Measurements from ENCODE around the gene LRRK1.

The LRRK1 gene

GRCh38 chr15:100988857-100989256, 69.7 kb downstream of the LRRK1 start:
- no peaks in the 10 kb centered on the region for H3K36me3 ChIP-seq (ENCODE audit: control insufficient read depth in 1 of 2, insufficient read depth in 2 of 2, low read length in 2 of 2)
- H4K91ac ChIP-seq (ENCODE audit: low read depth, low read length): no peak overlapping the region
- H3K9me3 ChIP-seq (ENCODE audit: insufficient read depth, low read depth, low read length): no peaks in the 10 kb centered on the region
- H3K23ac ChIP-seq (ENCODE audit: low read length): no peak overlapping the region
- no peak overlapping the region for H3K18ac ChIP-seq (ENCODE audit: low read length)
- H2BK120ac ChIP-seq (ENCODE audit: insufficient read depth, low read length, poor library complexity): no peak overlapping the region
- H3K14ac ChIP-seq (ENCODE audit: low read length): no peak overlapping the region
- H4K12ac ChIP-seq (ENCODE audit: low read depth, low read length): no peak overlapping the region
- no peak for DNase-seq
- H2BK5ac ChIP-seq (ENCODE audit: low read depth, low read length, poor library complexity): no peak overlapping the region
- H3K79me1 ChIP-seq (ENCODE audit: low read length): no peaks in the 10 kb centered on the region
- H3K4me3 ChIP-seq (ENCODE audit: low read depth, low read length): no peak overlapping the region
- H3K4me1 ChIP-seq (ENCODE audit: control insufficient read depth in 1 of 2, insufficient read depth in 2 of 2, low read length in 2 of 2): no peaks in the 10 kb centered on the region
- no peak overlapping the region for H3K4me2 ChIP-seq (ENCODE audit: low read length)
- H2AFZ ChIP-seq (ENCODE audit: insufficient read depth, low read length, poor library complexity): no peak overlapping the region
- H2BK12ac ChIP-seq (ENCODE audit: low read length): no peak overlapping the region
- H3K9ac ChIP-seq (ENCODE audit: low read length): no peak overlapping the region
- WGBS (ENCODE audit: extremely low coverage, insufficient coverage, insufficient read length): no CpG with 5 or more reads among the region's 3 CpGs
- H2AK5ac ChIP-seq (ENCODE audit: low read length): no peak overlapping the region
- H3K4ac ChIP-seq (ENCODE audit: low read depth, low read length): no peak overlapping the region
- H3K27ac ChIP-seq (ENCODE audit: low read depth, low read length): no peak overlapping the region
- H3K27me3 ChIP-seq (ENCODE audit: insufficient read depth, low read length): no peaks in the 10 kb centered on the region
- no peak overlapping the region for H4K8ac ChIP-seq (ENCODE audit: low read depth, low read length)
- no peaks in the 10 kb centered on the region for H3K79me2 ChIP-seq (ENCODE audit: control insufficient read depth, insufficient read depth, low read length, poor library complexity)

DNA sequence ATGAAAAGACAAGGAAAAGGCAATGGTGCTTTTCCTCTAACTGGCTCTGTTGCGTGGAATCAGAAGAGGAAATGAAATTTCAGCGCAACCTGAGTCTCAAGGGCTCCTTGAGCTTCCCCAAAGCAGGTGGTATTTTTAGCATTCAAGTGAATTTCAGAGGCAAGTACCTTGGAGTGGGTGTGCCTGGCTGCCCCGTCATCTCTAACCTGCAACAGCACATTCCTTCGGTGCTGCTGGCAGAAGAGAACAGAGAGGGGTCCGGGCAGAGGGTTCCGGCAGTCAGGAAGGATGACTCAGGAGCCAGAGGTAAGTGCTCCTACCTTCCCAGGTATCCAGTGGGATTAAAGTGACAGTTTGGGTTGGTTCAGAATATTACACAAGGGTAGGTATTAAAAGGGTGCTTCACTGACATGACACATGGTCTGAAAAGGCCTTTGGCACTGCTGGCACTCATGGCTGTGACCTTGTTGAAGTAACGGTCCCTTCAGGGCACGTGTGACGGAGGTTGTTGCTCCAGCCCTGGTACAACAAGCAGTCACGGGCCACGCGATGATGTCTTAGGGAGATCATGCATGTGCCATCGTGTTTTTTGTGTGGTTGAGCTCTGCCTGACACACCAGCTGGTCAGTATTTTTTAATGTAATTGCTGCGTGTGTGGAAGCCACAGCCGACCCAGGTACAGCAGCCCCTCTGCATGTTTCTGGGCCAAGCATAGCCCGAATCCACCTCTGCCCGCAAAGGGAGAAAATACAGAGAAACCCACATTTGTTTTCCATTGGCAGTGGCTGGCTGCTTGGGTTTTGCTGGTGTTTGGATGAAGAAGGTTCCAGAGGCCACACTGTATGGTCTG, 75.7 kb downstream of the LRRK1 start:
- Histone ChIP-seq H4K8ac (ENCODE audit: low read depth, low read length) (no peak overlapping the region), H3K27me3 (ENCODE audit: insufficient read depth, low read length) (no peaks in the 10 kb centered on the region), H3K23ac (ENCODE audit: low read length) (no peak overlapping the region), H3K9me3 (ENCODE audit: insufficient read depth, low read depth, low read length) (peaks cover 2% of the 10 kb centered on the region), H3K4me1 (ENCODE audit: control insufficient read depth in 1 of 2, insufficient read depth in 2 of 2, low read length in 2 of 2) (no peaks in the 10 kb centered on the region), H4K91ac (ENCODE audit: low read depth, low read length) (no peak overlapping the region), H3K9ac (ENCODE audit: low read length) (no peak overlapping the region), H3K27ac (ENCODE audit: low read depth, low read length) (no peak overlapping the region), H2AK5ac (ENCODE audit: low read length) (no peak overlapping the region), H3K4me3 (ENCODE audit: low read depth, low read length) (no peak overlapping the region), H3K36me3 (ENCODE audit: control insufficient read depth in 1 of 2, insufficient read depth in 2 of 2, low read length in 2 of 2) (no peaks in the 10 kb centered on the region), H3K79me1 (ENCODE audit: low read length) (no peaks in the 10 kb centered on the region), H3K18ac (ENCODE audit: low read length) (no peak overlapping the region), H3K4me2 (ENCODE audit: low read length) (no peak overlapping the region), H2BK5ac (ENCODE audit: low read depth, low read length, poor library complexity) (no peak overlapping the region), H3K79me2 (ENCODE audit: control insufficient read depth, insufficient read depth, low read length, poor library complexity) (no peaks in the 10 kb centered on the region), H2AFZ (ENCODE audit: insufficient read depth, low read length, poor library complexity) (no peak overlapping the region), H3K14ac (ENCODE audit: low read length) (no peak overlapping the region), H2BK12ac (ENCODE audit: low read length) (no peak overlapping the region), H2BK120ac (ENCODE audit: insufficient read depth, low read length, poor library complexity) (no peak overlapping the region), H4K12ac (ENCODE audit: low read depth, low read length) (no peak overlapping the region), H3K4ac (ENCODE audit: low read depth, low read length) (no peak overlapping the region)
- peak; percentile 70 to 72 for DNase-seq
- WGBS (ENCODE audit: extremely low coverage, insufficient coverage, insufficient read length): no CpG with 5 or more reads among the region's 17 CpGs

GRCh38 chr15:100995471-100996430, 76.6 kb downstream of the LRRK1 start:
- Histone ChIP-seq H4K91ac (ENCODE audit: low read depth, low read length) (no peak overlapping the region), H3K36me3 (ENCODE audit: control insufficient read depth in 1 of 2, insufficient read depth in 2 of 2, low read length in 2 of 2) (no peaks in the 10 kb centered on the region), H4K8ac (ENCODE audit: low read depth, low read length) (no peak overlapping the region), H3K27ac (ENCODE audit: low read depth, low read length) (no peak overlapping the region), H2BK5ac (ENCODE audit: low read depth, low read length, poor library complexity) (no peak overlapping the region), H3K9me3 (ENCODE audit: insufficient read depth, low read depth, low read length) (peaks cover 2% of the 10 kb centered on the region), H3K23ac (ENCODE audit: low read length) (no peak overlapping the region), H3K9ac (ENCODE audit: low read length) (no peak overlapping the region), H4K12ac (ENCODE audit: low read depth, low read length) (no peak overlapping the region), H2AK5ac (ENCODE audit: low read length) (no peak overlapping the region), H2BK120ac (ENCODE audit: insufficient read depth, low read length, poor library complexity) (no peak overlapping the region), H3K79me2 (ENCODE audit: control insufficient read depth, insufficient read depth, low read length, poor library complexity) (no peaks in the 10 kb centered on the region), H3K18ac (ENCODE audit: low read length) (no peak overlapping the region), H3K4me2 (ENCODE audit: low read length) (no peak overlapping the region), H2BK12ac (ENCODE audit: low read length) (no peak overlapping the region), H3K4ac (ENCODE audit: low read depth, low read length) (no peak overlapping the region), H3K4me3 (ENCODE audit: low read depth, low read length) (no peak overlapping the region), H3K4me1 (ENCODE audit: control insufficient read depth in 1 of 2, insufficient read depth in 2 of 2, low read length in 2 of 2) (no peaks in the 10 kb centered on the region), H2AFZ (ENCODE audit: insufficient read depth, low read length, poor library complexity) (no peak overlapping the region), H3K14ac (ENCODE audit: low read length) (no peak overlapping the region), H3K27me3 (ENCODE audit: insufficient read depth, low read length) (no peaks in the 10 kb centered on the region), H3K79me1 (ENCODE audit: low read length) (no peaks in the 10 kb centered on the region)
- no peak for DNase-seq
- WGBS (ENCODE audit: extremely low coverage, insufficient coverage, insufficient read length): no CpG with 5 or more reads among the region's 20 CpGs

DNA sequence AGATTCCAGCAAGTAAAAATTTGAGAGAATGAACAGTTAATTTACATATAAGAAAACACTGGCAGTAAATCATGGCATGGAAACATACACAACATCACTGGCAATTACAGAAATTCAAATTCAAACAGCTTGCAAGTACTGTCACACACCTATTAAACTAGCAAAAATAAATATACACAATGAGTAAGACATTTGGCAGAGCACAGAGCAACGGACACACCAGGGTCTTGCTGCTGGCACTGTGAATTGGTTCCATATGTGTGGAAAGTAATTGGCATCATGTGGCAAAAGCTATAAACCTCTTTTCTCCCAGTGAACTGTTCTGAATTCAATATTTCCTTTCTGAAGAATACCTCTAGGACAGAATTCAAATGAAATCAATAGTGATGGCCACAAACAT, 78.3 kb downstream of the LRRK1 start:
- Histone ChIP-seq H3K4me3 (ENCODE audit: low read depth, low read length) (no peak overlapping the region), H2AFZ (ENCODE audit: insufficient read depth, low read length, poor library complexity) (no peak overlapping the region), H3K79me1 (ENCODE audit: low read length) (no peaks in the 10 kb centered on the region), H3K14ac (ENCODE audit: low read length) (no peak overlapping the region), H3K4ac (ENCODE audit: low read depth, low read length) (no peak overlapping the region), H3K27me3 (ENCODE audit: insufficient read depth, low read length) (no peaks in the 10 kb centered on the region), H3K4me1 (ENCODE audit: control insufficient read depth in 1 of 2, insufficient read depth in 2 of 2, low read length in 2 of 2) (no peaks in the 10 kb centered on the region), H4K91ac (ENCODE audit: low read depth, low read length) (no peak overlapping the region), H3K9me3 (ENCODE audit: insufficient read depth, low read depth, low read length) (peaks cover 2% of the 10 kb centered on the region), H3K9ac (ENCODE audit: low read length) (no peak overlapping the region), H3K36me3 (ENCODE audit: control insufficient read depth in 1 of 2, insufficient read depth in 2 of 2, low read length in 2 of 2) (no peaks in the 10 kb centered on the region), H2BK120ac (ENCODE audit: insufficient read depth, low read length, poor library complexity) (no peak overlapping the region), H4K8ac (ENCODE audit: low read depth, low read length) (no peak overlapping the region), H3K18ac (ENCODE audit: low read length) (no peak overlapping the region), H2BK12ac (ENCODE audit: low read length) (no peak overlapping the region), H3K27ac (ENCODE audit: low read depth, low read length) (no peak overlapping the region), H3K4me2 (ENCODE audit: low read length) (no peak overlapping the region), H3K79me2 (ENCODE audit: control insufficient read depth, insufficient read depth, low read length, poor library complexity) (no peaks in the 10 kb centered on the region), H2AK5ac (ENCODE audit: low read length) (no peak overlapping the region), H3K23ac (ENCODE audit: low read length) (no peak overlapping the region), H4K12ac (ENCODE audit: low read depth, low read length) (no peak overlapping the region), H2BK5ac (ENCODE audit: low read depth, low read length, poor library complexity) (no peak overlapping the region)
- DNase-seq: no peak
- WGBS (ENCODE audit: extremely low coverage, insufficient coverage, insufficient read length): no CpG with 5 or more reads among the region's 1 CpG

All from trophoblast cell (in vitro differentiated cells and primary cell).